ENCODE measurements around the gene PLP2. TPM values are rescaled to one million over a fixed set of nuclear protein-coding genes. Genes with fewer than 3 reads are reported as not detected.

Gene PLP2
- total and polyA plus RNA-seq, 2 of the 13 experiments (the other 11 are each of a cell fraction or from before 2014, with no cell fraction given), result 0.40 to 3.6 TPM

GRCh38 chrX:49172280-49172780 lies 632 bp downstream of the PLP2 start:
- WGBS (ENCODE audit: low lambda C conversion rate), result 94% methylated on average over 12 of the region's 37 CpGs
- Histone ChIP-seq H3K9ac (ENCODE audit: insufficient read depth, low read depth, low read length) (0 out of 2 replicates have a peak overlapping the region, but pooled peaks have one; percentile 3), H3K36me3 (replicated peaks in 1 of 2; ENCODE audit: control insufficient read depth in 1 of 2, insufficient read depth in 2 of 2, low read length in 2 of 2) (no peaks in the 10 kb centered on the region), H2AFZ (ENCODE audit: low read length) (no peak overlapping the region), H3K4me2 (ENCODE audit: low read depth, low read length) (no peak overlapping the region), H3K9me3 (ENCODE audit: low read length) (no peaks in the 10 kb centered on the region), H3K27me3 (ENCODE audit: control insufficient read depth in 1 of 2, insufficient read depth in 2 of 2, low read length in 2 of 2) (no peaks in the 10 kb centered on the region), H3K4me1 (ENCODE audit: insufficient read depth, low read length) (peaks cover 14% of the 10 kb centered on the region; the same call in 1 of the 2 replicates), H4K20me1 (ENCODE audit: insufficient read depth, low read length) (no peaks in the 10 kb centered on the region), H3K27ac (ENCODE audit: extremely low read length, insufficient read depth, low read length) (no peak overlapping the region), H3K79me2 (ENCODE audit: insufficient read depth, low read length) (no peaks in the 10 kb centered on the region), H3K4me3 (replicated peaks in 1 of 3; ENCODE audit: insufficient read depth in 1 of 3, low read depth in 2 of 3, low read length in 3 of 3) (no peak overlapping the region)
- BruUV-seq (replicated peaks), result no TSS peak
- no peak for DNase-seq (ENCODE audit: low spot score)
- ChIA-PET POLR2A (no interaction called here), CTCF (ENCODE audit: low intra/inter-chr PET ratio, low total read pairs) (no interaction called here)
- intact Hi-C loops (cut with micrococcal nuclease; ENCODE audit: unreplicated experiment), result no loop called here
- FAIRE-seq, result no peak
- no peak for ATAC-seq
- in situ Hi-C loops (cut with HindIII; ENCODE audit: extremely low pct_ligation_motif_present, low pct_unique_long_range_greater_than_20kb), result no loop called here
- TF ChIP-seq ZNF143 (CRISPR knock-in tag; IDR thresholded peaks at IDR 0.05), result no peak
- TF ChIP-seq ZNF292 (CRISPR knock-in tag; IDR thresholded peaks at IDR 0.05; ENCODE audit: borderline replicate concordance, low read depth), result no peak
- no peak for TF ChIP-seq JUN (CRISPR knock-in tag; IDR thresholded peaks at IDR 0.05)
- no peak for TF ChIP-seq ZNF644 (CRISPR knock-in tag; IDR thresholded peaks at IDR 0.05; ENCODE audit: low read depth)
- TF ChIP-seq FOSL2 (CRISPR knock-in tag; IDR thresholded peaks at IDR 0.05), result no peak
- no peak for TF ChIP-seq ZNF512 (CRISPR knock-in tag; IDR thresholded peaks at IDR 0.05)
- no peak for TF ChIP-seq ZNF746 (CRISPR knock-in tag; IDR thresholded peaks at IDR 0.05)
- no peak for TF ChIP-seq ZBTB49 (CRISPR knock-in tag; IDR thresholded peaks at IDR 0.05; ENCODE audit: borderline replicate concordance)
- TF ChIP-seq ZNF331 (CRISPR knock-in tag; IDR thresholded peaks at IDR 0.05), result no peak
- TF ChIP-seq TGIF2 (CRISPR knock-in tag; IDR thresholded peaks at IDR 0.05), result no peak
- TF ChIP-seq ZFP36L2 (CRISPR knock-in tag; IDR thresholded peaks at IDR 0.05), result no peak
- TF ChIP-seq RNF2 (conservative IDR thresholded peaks at IDR 0.05; ENCODE audit: low read depth), result no peak
- TF ChIP-seq GPBP1L1 (CRISPR knock-in tag; IDR thresholded peaks at IDR 0.05), result no peak
- no peak for TF ChIP-seq ZNF850 (CRISPR knock-in tag; conservative IDR thresholded peaks at IDR 0.05)
- no peak for TF ChIP-seq CEBPZ (IDR thresholded peaks at IDR 0.05; ENCODE audit: low read length)
- no peak for TF ChIP-seq ZGPAT (CRISPR knock-in tag; IDR thresholded peaks at IDR 0.05)
